Stomach (tissue), 4 donors: ENCODE data around the gene WDR5.

ENCODE experiments used
- EP300 ChIP-seq: sonication (generic); formaldehyde crosslinking; IDR thresholded peaks from one replicate; pipeline ENCODE4 v1.6.1; 2017; ENCODE audit warnings: antibody characterized with exemption
- POLR2A ChIP-seq, 4 donors: fragments of 450-650 bp; IDR thresholded peaks; one replicate each; pipeline ENCODE4 v1.6.1; 2016; ENCODE audit warnings: antibody characterized with exemption in 4 of 4, control low read depth in 2 of 4, mild to moderate bottlenecking in 1 of 4, moderate library complexity in 1 of 4
- POLR2AphosphoS5 ChIP-seq, 3 donors: sonication (generic); formaldehyde crosslinking; IDR thresholded peaks; one replicate each; pipeline ENCODE4 v1.6.1; 2016; ENCODE audit warnings: antibody characterized with exemption in 3 of 3
- TF ChIP-seq, protein P1 (sequence below), 7 experiments: fragments of 450-650 bp in 4 of 7; fragments of 200-600 bp in 3 of 7; sonication (generic) in 3 of 7; IDR thresholded peaks; one replicate each; pipeline ENCODE4 v1.5.1; 2016 to 2019; ENCODE audit warnings: antibody characterized with exemption in 7 of 7, control low read depth in 2 of 7, mild to moderate bottlenecking in 1 of 7

DNA sequence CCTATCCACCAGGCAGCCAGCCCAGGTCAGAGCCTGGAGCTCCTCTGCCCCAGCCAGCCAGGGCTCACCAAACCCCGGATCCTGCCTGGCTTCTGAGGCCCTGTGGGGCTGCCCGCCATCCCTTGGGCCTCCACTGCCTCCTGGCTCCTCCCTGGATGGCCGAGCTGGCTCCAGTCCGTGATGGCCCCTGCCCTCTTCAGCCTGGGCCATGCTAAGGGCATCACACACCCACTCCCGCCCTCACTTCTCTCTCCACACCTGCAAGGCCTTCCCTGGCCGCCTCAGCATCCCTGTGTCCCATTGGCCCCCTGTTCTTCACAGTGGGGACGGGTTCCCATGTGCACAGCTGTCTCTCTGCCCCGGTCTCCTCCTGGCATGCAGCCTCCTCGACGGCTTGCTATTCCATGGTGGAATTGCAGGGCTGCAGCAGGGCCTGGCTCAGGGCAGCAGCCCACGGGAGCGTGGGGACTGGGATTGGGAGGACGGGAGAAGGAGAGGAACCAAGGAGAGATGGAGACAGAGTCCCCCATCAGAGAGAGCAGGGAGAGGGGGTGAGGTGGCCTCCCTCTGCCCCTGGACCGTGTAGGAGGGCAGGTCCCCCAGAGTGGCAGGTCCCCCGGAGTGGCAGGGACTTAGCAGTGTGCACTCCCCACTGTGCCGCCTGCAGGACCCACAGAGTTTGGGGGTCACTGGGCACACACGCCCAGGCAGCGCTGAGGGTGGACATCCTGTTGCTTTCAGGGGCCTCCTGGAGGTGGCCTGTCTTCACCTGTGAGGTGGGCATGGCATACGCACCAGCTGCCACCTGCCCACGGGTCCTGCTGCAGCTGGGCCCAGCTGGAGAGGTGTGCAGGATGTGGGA, 45.1 kb downstream of the WDR5 start:
- TF ChIP-seq POLR2A (IDR thresholded peaks at IDR 0.05) (no peak), EP300 (no peak), POLR2AphosphoS5 (IDR thresholded peaks at IDR 0.05) (no peak)
- TF ChIP-seq, protein P1, sequence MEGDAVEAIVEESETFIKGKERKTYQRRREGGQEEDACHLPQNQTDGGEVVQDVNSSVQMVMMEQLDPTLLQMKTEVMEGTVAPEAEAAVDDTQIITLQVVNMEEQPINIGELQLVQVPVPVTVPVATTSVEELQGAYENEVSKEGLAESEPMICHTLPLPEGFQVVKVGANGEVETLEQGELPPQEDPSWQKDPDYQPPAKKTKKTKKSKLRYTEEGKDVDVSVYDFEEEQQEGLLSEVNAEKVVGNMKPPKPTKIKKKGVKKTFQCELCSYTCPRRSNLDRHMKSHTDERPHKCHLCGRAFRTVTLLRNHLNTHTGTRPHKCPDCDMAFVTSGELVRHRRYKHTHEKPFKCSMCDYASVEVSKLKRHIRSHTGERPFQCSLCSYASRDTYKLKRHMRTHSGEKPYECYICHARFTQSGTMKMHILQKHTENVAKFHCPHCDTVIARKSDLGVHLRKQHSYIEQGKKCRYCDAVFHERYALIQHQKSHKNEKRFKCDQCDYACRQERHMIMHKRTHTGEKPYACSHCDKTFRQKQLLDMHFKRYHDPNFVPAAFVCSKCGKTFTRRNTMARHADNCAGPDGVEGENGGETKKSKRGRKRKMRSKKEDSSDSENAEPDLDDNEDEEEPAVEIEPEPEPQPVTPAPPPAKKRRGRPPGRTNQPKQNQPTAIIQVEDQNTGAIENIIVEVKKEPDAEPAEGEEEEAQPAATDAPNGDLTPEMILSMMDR (IDR thresholded peaks at IDR 0.05) = no peak
